Vagina (tissue), 2 donors: ENCODE measurements around the gene ARAP3.

Experiments used
- CTCF ChIP-seq, 3 experiments: fragments of 450-650 bp in 2 of 3; fragments of 200-600 bp in 1 of 3; sonication (generic) in 1 of 3; IDR thresholded peaks; one replicate each; pipeline ENCODE4 v1.5.1; 2017 to 2019; ENCODE audit warnings: antibody characterized with exemption in 3 of 3, mild to moderate bottlenecking in 2 of 3, moderate library complexity in 2 of 3
- POLR2A ChIP-seq, 2 donors: fragments of 450-650 bp; IDR thresholded peaks; one replicate each; pipeline ENCODE4 v1.6.1; 2017; ENCODE audit warnings: antibody characterized with exemption in 2 of 2, mild to moderate bottlenecking in 2 of 2, moderate library complexity in 2 of 2

DNA sequence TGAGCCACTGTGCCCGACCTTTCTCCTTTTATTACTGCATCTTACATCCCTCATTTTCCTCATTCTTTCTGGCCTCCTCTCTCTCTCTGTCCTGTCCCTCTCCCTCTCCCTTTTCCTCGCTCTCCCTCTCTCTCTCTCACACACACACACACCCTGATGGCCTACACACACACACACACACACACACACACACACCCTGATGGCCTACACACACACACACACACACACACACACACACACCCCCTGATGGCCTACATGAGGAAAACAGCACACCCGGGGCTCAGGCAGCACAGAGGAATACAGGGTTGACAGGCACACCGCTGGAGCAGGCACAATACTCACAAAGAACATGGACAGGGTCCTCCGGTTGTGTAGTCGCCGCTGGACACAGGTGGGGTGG, 27.0 kb downstream of the ARAP3 start:
- no peak for TF ChIP-seq POLR2A (IDR thresholded peaks at IDR 0.05)
- no peak for TF ChIP-seq CTCF (IDR thresholded peaks at IDR 0.05)
